Measurements from ENCODE around the gene MCHR2.
"Not testable (repeated sequence)": the region's sequence is repeated elsewhere in the genome, so short reads cannot be mapped to it uniquely, and the experiment has no call there.

The MCHR2 gene

GRCh38 chr6:99993533-99994251, at the start of gene MCHR2:
TSS of gene MCHR2 (minus strand) at chr6:99994223. CDS start at chr6:99956147, 38,076 bp downstream.
- no peak for DNase-seq (ENCODE audit: low read depth)

GRCh38 chr6:100038546-100038945, 44.5 kb upstream of the MCHR2 start:
- DNase-seq (ENCODE audit: low read depth): not testable (repeated sequence)

GRCh38 chr6:100035873-100036653, 42.0 kb upstream of the MCHR2 start:
- DNase-seq (ENCODE audit: low read depth): no peak

- no peak for DNase-seq (ENCODE audit: low read depth)
Measured at GRCh38 chr6:100023798-100024197, 29.8 kb upstream of the MCHR2 start.

GRCh38 chr6:100022847-100023246, 28.8 kb upstream of the MCHR2 start:
- no peak for DNase-seq (ENCODE audit: low read depth)

- DNase-seq (ENCODE audit: low read depth): no peak
Measured at GRCh38 chr6:100008857-100009256, 14.8 kb upstream of the MCHR2 start.

- DNase-seq (ENCODE audit: low read depth): peak; percentile 2
Measured at GRCh38 chr6:100001915-100002388, 7.9 kb upstream of the MCHR2 start.

GRCh38 chr6:99997141-99997540, 3.1 kb upstream of the MCHR2 start:
- no peak for DNase-seq (ENCODE audit: low read depth)

- no peak for DNase-seq (ENCODE audit: low read depth)
Measured at GRCh38 chr6:99995916-99996315, 1.9 kb upstream of the MCHR2 start.

- DNase-seq (ENCODE audit: low read depth): no peak
Measured at GRCh38 chr6:99993146-99993532, 884 bp downstream of the MCHR2 start.

- DNase-seq (ENCODE audit: low read depth): no peak
Measured at GRCh38 chr6:99991955-99992354, 2.1 kb downstream of the MCHR2 start.

- no peak for DNase-seq (ENCODE audit: low read depth)
Measured at GRCh38 chr6:99980741-99981140, 13.3 kb downstream of the MCHR2 start.

- DNase-seq (ENCODE audit: low read depth): no peak
Measured at GRCh38 chr6:99979953-99980352, 14.1 kb downstream of the MCHR2 start.

- no peak for DNase-seq (ENCODE audit: low read depth)
Measured at GRCh38 chr6:99967052-99967451, 27.0 kb downstream of the MCHR2 start.

GRCh38 chr6:99960027-99960426, 34.0 kb downstream of the MCHR2 start:
- no peak for DNase-seq (ENCODE audit: low read depth)

- DNase-seq (ENCODE audit: low read depth): no peak
Measured at GRCh38 chr6:99951016-99951805, 42.8 kb downstream of the MCHR2 start.

GRCh38 chr6:99946005-99946404, 48.0 kb downstream of the MCHR2 start:
- DNase-seq (ENCODE audit: low read depth): no peak

- DNase-seq (ENCODE audit: low read depth): no peak
Measured at GRCh38 chr6:99943846-99944245, 50.2 kb downstream of the MCHR2 start.

GRCh38 chr6:99940582-99940981, 53.4 kb downstream of the MCHR2 start:
- DNase-seq (ENCODE audit: low read depth): no peak

GRCh38 chr6:99933129-99933528, 60.9 kb downstream of the MCHR2 start:
- DNase-seq (ENCODE audit: low read depth): no peak

- no peak for DNase-seq (ENCODE audit: low read depth)
Measured at GRCh38 chr6:99912657-99913056, 81.4 kb downstream of the MCHR2 start.

All from stimulated activated CD8-positive, alpha-beta memory T cell treated with anti-CD3 and anti-CD28 coated beads, Interleukin-15, amount 100 ng/mL, for 1 hour (primary cell).